SH-SY5Y (cell line): Measurements from ENCODE around the gene CITED1.

Source experiments
- GATA2 ChIP-seq: IDR thresholded peaks from 2 replicates; pipeline ENCODE4 v1.6.1; 2011; ENCODE audit warnings: mild to moderate bottlenecking, low read depth, low read length
- GATA3 ChIP-seq: IDR thresholded peaks from 2 replicates; pipeline ENCODE4 v1.6.1; 2011; ENCODE audit warnings: low read depth, mild to moderate bottlenecking, low read length, moderate library complexity

- TF ChIP-seq GATA3 (peak; percentile 65), GATA2 (peak; percentile 91)
These were observed 42.7 kb upstream of the CITED1 start for GRCh38 chrX:72348247-72348979.
